ENCODE data around the gene MKNK2.

The MKNK2 gene

GRCh38 chr19:2079865-2080301 lies 28.8 kb upstream of the MKNK2 start:
- DNase-seq = no peak

GRCh38 chr19:2079076-2079864 lies 28.2 kb upstream of the MKNK2 start:
- DNase-seq = no peak

DNA sequence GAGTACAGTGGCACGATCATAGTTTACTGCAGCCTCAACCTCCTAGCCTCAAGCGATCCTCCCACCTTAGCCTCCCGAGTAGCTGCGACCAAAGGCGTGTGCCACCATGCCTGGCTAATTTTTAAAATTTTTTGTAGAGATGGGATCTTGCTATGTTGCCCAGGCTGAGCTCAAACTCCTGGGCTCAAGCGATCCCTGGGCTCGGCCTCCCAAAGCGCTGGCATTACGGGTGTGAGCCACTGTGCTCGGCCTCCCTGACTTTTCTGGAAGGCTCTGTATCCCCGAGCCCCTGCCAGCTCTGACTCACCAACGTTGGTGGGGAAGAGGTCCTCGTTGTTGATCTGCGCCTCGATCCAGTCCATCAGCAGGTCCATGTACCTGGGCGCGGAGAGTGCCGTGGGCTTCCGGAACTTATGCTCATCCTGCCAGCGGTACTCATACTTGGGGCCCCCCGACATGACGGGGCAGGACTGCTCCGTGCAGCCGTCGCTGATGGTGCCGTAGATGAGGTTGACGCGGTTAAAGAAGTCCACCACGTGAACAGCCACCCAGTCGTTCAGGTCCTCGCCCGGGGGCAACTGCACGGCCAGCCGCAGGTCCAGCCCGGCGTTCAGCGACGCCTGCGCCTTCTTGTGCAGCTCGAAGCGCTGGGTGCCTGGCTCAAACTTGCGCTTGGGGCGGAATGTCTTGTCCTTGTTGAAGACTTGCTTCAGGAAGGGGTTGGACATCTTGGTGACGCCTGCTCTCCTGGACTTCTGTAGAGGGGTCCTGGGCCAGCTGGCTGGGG lies 27.0 kb upstream of the MKNK2 start:
- no peak for DNase-seq

DNA sequence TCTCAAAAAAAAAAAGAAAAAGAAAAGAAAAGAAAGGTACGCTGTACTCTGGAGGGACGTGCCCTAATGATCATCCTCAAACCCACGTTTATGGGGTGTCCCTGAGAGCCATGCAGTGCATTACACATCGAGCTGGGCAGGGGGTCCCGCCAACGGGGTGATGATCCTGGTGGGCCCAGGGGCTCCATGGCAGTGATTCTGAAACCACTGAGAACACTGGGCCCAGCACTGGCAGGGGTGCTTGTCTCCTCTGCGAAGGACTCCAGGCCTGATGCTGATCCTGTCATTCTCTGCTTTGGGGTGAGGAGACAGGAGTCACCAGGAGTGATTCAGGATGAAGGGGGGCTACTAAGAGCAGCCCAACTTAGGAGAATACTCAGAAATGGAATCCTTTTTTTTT lies 26.4 kb upstream of the MKNK2 start:
- no peak for DNase-seq

GRCh38 chr19:2076526-2076944 lies 25.5 kb upstream of the MKNK2 start:
- DNase-seq = no peak

GRCh38 chr19:2072757-2073551 lies 21.9 kb upstream of the MKNK2 start:
- DNase-seq = no peak

- DNase-seq = no peak
These were observed 20.1 kb upstream of the MKNK2 start for GRCh38 chr19:2070986-2071673.

GRCh38 chr19:2070436-2070827 lies 19.4 kb upstream of the MKNK2 start:
- no peak for DNase-seq

GRCh38 chr19:2064788-2065524 lies 13.9 kb upstream of the MKNK2 start:
- DNase-seq = no peak

- no peak for DNase-seq
These were observed 13.3 kb upstream of the MKNK2 start for GRCh38 chr19:2064395-2064787.

DNA sequence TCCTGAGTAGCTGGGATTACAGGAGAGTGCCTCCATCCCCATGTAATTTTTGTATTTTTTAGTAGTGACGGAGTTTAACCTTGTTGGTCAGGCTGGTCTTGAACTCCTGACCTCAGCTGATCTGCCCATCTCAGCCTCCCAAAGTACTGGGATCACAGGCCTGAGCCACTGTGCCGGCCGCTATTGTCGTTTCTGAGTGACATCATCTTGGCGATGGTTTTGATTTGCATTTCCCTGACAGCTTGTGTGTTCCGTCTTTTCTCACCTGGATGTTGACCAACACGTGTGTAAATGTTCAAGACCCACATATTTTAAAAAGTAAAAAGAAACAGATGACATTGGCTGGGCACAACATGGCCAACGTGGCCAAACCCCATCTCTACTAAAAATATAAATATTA lies 12.8 kb upstream of the MKNK2 start:
- no peak for DNase-seq

DNA sequence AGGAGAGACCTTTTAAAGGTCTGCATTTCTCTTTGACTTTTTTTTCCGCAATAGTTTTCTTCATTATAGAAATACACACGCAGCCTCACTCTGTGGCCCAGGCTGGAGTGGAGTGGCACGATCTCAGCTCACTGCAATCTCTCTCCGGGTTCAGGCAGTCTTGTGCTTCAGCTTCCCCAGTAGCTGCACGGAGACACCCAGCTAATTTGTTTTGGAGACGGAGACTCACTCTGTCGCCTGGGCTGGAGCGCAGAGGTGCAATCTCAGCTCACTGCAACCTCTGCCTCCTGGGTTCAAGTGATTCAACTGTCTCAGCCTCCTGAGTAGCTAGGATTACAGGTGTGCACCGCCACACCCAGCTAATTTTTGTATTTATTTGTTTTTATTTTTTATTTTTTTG lies 11.7 kb upstream of the MKNK2 start:
- DNase-seq = no peak

DNA sequence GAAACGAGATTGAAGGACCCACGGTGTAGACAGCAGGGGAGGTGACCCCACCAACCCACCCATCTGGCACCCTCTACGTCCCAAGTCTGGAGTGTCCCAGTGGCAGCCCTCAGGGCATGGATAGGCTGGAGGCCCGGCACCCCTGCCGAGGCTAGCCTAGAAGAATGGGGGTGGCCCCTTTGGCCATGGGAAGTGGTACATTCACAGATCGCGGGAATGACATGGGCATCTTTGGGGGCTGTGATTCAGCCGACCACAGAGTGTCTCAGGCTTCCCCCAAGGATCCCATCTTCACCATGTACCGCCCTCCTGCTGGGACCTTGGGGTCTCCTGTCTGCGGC lies 11.3 kb upstream of the MKNK2 start:
- no peak for DNase-seq

GRCh38 chr19:2061495-2062388 lies 10.7 kb upstream of the MKNK2 start:
- DNase-seq = peak; percentile 97

DNA sequence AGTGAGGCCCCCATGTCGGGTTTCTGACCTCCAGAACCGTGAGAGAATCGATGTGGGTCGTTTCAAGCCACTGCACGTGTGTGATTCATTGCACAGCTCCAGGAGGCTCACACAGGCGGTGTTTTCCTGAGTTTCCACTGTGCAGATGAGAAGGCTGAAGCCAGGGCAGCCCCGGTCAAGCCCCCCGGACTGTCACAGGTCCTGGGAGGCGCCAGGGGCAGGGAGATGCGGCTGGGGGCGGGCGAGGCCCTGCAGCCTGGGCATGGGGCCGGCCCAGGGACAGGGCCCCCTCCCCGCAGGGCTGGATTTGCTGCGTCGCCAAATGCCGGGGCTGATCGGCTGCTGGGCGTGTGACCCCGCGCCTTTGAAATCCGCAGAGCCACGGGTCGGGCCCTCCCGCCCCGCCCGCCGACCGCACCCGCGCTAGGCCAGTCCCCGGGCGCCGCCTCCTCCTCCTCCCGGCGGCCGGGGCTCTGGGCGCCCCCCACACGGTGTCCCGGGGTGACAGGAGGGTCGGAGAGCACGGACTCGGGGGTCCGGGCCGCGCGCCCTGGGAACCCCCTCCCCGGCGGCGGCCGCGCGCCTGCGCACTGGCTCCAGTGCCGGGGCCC lies 9.9 kb upstream of the MKNK2 start:
- DNase-seq = no peak

GRCh38 chr19:2059422-2060201 lies 8.6 kb upstream of the MKNK2 start:
- no peak for DNase-seq

DNA sequence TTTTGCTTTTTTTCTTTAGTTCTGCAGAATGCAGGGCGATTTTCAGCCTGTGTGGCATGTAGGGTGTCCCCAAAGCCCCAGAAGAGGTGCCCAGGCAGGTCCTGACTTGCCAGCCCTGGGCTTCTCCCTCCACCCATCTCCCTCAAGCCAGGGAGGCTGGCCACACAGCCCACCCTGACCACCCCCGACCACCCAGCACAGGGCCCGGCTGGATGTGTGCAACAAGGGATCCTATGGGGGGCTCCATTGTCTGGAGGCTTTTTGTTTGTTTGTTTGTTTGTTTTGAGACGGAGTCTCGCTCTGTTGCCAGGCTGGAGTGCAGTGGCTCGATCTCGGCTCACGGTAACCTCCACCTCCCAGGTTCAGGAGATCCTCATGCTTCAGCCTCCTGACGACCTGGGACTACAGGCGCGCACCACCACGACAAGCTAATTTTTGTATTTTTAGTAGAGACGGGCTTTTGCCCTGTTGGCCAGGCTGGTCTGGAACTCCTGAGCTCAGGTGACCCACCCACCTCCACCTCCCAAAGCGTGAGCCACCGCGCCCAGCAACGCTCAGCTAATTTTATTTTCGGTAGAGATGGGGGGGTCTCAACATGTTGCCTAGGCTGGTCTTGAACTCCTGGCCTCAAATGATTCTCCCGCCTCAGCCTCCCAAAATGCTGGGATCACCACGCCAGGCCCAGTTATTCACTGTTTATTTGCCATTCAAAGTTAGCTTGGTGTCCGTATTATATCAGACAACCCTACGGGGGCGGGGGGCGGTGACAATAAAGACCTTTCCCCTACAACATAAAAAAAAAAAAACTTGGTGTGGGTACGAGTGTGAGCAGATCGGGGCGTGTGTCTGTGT lies 7.8 kb upstream of the MKNK2 start:
- DNase-seq = no peak

GRCh38 chr19:2057484-2058469 lies 6.7 kb upstream of the MKNK2 start:
- DNase-seq = no peak

All from Kasumi-1 (cell line).